ENCODE measurements around the gene NT5C2. TPM values are rescaled to one million over a fixed set of nuclear protein-coding genes. Genes with fewer than 3 reads are reported as not detected.

The NT5C2 gene
- total RNA-seq, 4 donors from 2014 or later: 39.6 to 86.5 (median 50.7) TPM

GRCh38 chr10:103123282-103124024 lies 69.6 kb downstream of the NT5C2 start:
- no peak for DNase-seq
- Histone ChIP-seq H3K4me3 (no peak overlapping the region), H3K27ac (no peak overlapping the region), H3K4me1 (peaks cover 0 to 21% (median 0%) of the 10 kb centered on the region in 4 donors), H3K27me3 (no peaks in the 10 kb centered on the region), H3K9me3 (no peaks in the 10 kb centered on the region), H3K36me3 (peaks cover 0 to 11% (median 0%) of the 10 kb centered on the region in 3 donors)
- TF ChIP-seq POLR2A (IDR thresholded peaks at IDR 0.05): no peak
- TF ChIP-seq CTCF (IDR thresholded peaks at IDR 0.05): no peak

- TF ChIP-seq CTCF (IDR thresholded peaks at IDR 0.05): no peak
- TF ChIP-seq POLR2A (IDR thresholded peaks at IDR 0.05): no peak
- peaks cover 0 to 21% (median 0%) of the 10 kb centered on the region in 4 donors for H3K4me1 ChIP-seq
- H3K36me3 ChIP-seq: peaks cover 0 to under 1% (median 0%) of the 10 kb centered on the region in 3 donors
- no peaks in the 10 kb centered on the region for H3K9me3 ChIP-seq
- H3K4me3 ChIP-seq: no peak overlapping the region
- DNase-seq: no peak
- no peaks in the 10 kb centered on the region for H3K27me3 ChIP-seq
- H3K27ac ChIP-seq: peak overlapping the region in 2 of 4 donors; percentile 10 to 31
Observed at GRCh38 chr10:103120977-103121735, 71.9 kb downstream of the NT5C2 start.

- peaks cover 0 to 21% (median 0%) of the 10 kb centered on the region in 4 donors for H3K4me1 ChIP-seq
Observed at GRCh38 chr10:103120546-103120945, 72.5 kb downstream of the NT5C2 start.

GRCh38 chr10:103117247-103117646 lies 75.8 kb downstream of the NT5C2 start:
- peaks cover 0 to 17% (median 0%) of the 10 kb centered on the region in 4 donors for H3K4me1 ChIP-seq
- DNase-seq: no peak
- TF ChIP-seq CTCF (IDR thresholded peaks at IDR 0.05) (no peak), POLR2A (IDR thresholded peaks at IDR 0.05) (no peak)
- H3K9me3 ChIP-seq: no peaks in the 10 kb centered on the region
- no peaks in the 10 kb centered on the region for H3K36me3 ChIP-seq
- no peak overlapping the region for H3K4me3 ChIP-seq
- no peak overlapping the region for H3K27ac ChIP-seq
- no peaks in the 10 kb centered on the region for H3K27me3 ChIP-seq

More at GRCh38 chr10:103120546-103120945, 72.5 kb downstream of the NT5C2 start:
- no peak for DNase-seq
- H3K9me3 ChIP-seq: no peaks in the 10 kb centered on the region
- H3K27me3 ChIP-seq: no peaks in the 10 kb centered on the region
- H3K36me3 ChIP-seq: no peaks in the 10 kb centered on the region
- no peak overlapping the region for H3K4me3 ChIP-seq
- no peak overlapping the region for H3K27ac ChIP-seq
- no peak for TF ChIP-seq CTCF (IDR thresholded peaks at IDR 0.05)
- no peak for TF ChIP-seq POLR2A (IDR thresholded peaks at IDR 0.05)

- no peaks in the 10 kb centered on the region for H3K36me3 ChIP-seq
- DNase-seq: no peak
- no peak overlapping the region for H3K4me3 ChIP-seq
- no peaks in the 10 kb centered on the region for H3K27me3 ChIP-seq
- H3K27ac ChIP-seq: no peak overlapping the region
- no peaks in the 10 kb centered on the region for H3K9me3 ChIP-seq
- H3K4me1 ChIP-seq: peaks cover 0 to 6% (median 0%) of the 10 kb centered on the region in 4 donors
- no peak for TF ChIP-seq CTCF (IDR thresholded peaks at IDR 0.05)
- TF ChIP-seq POLR2A (IDR thresholded peaks at IDR 0.05): no peak
Observed at GRCh38 chr10:103114876-103115275, 78.2 kb downstream of the NT5C2 start.
